Neuronal stem cell (in vitro differentiated cells): ENCODE data around the gene LANCL3.
"Not testable (repeated sequence)": the region's sequence is repeated elsewhere in the genome, so short reads cannot be mapped to it uniquely, and the experiment has no call there.

Source experiments
- DNase-seq: peaks from one replicate; pipeline ENCODE4 v3.0.0-alpha.2; 2013; ENCODE audit warnings: low spot score
- H2AFZ ChIP-seq: one replicate; pipeline ENCODE4 v1.6.1; 2013; ENCODE audit warnings: mild to moderate bottlenecking, low read length, inconsistent platforms
- H2AK5ac ChIP-seq: 2 replicates; pipeline ENCODE4 v1.6.1; 2013; ENCODE audit warnings: low read depth, mild to moderate bottlenecking, inconsistent platforms, low read length, moderate library complexity, mixed read lengths
- H2BK120ac ChIP-seq: 2 replicates; pipeline ENCODE4 v1.6.1; 2013; ENCODE audit warnings: low read depth, mild to moderate bottlenecking, inconsistent platforms, low read length, moderate library complexity, mixed read lengths
- H2BK12ac ChIP-seq: one replicate; pipeline ENCODE4 v1.6.1; 2013; ENCODE audit warnings: low read length, inconsistent platforms
- H2BK15ac ChIP-seq: 2 replicates; pipeline ENCODE4 v1.6.1; 2013; ENCODE audit warnings: mild to moderate bottlenecking, low read length, inconsistent platforms, mixed read lengths
- H2BK5ac ChIP-seq: one replicate; pipeline ENCODE4 v1.6.1; 2013; ENCODE audit warnings: inconsistent platforms, mild to moderate bottlenecking, low read length, moderate library complexity
- H3K14ac ChIP-seq: one replicate; pipeline ENCODE4 v1.6.1; 2013; ENCODE audit warnings: low read length, inconsistent platforms
- H3K18ac ChIP-seq: 2 replicates; pipeline ENCODE4 v1.6.1; 2013; ENCODE audit warnings: low read length, inconsistent platforms
- H3K23ac ChIP-seq: 2 replicates; pipeline ENCODE4 v1.6.1; 2013; ENCODE audit warnings: low read depth, mild to moderate bottlenecking, mixed read lengths, low read length, inconsistent platforms; ENCODE audit not compliant: poor library complexity
- H3K27ac ChIP-seq: replicated peaks from 3 replicates; pipeline ENCODE4 v1.5.1; 2013; ENCODE audit warnings: low read length, inconsistent platforms
- H3K27me3 ChIP-seq, 3 experiments: 2 replicates each; pipeline ENCODE4 v1.6.1; 2013; ENCODE audit warnings: low read length in 3 of 3, mild to moderate bottlenecking in 2 of 3, inconsistent platforms in 1 of 3, low read depth in 1 of 3, mixed read lengths in 1 of 3, moderate library complexity in 1 of 3; ENCODE audit not compliant: control insufficient read depth in 3 of 3, insufficient read depth in 3 of 3
- H3K36me3 ChIP-seq, 2 donors: replicated peaks in 1 of 2; 2 replicates each; pipeline ENCODE4 v1.6.1; 2013; ENCODE audit warnings: low read length in 2 of 2; ENCODE audit not compliant: control insufficient read depth in 2 of 2, insufficient read depth in 2 of 2
- H3K4ac ChIP-seq: 2 replicates; pipeline ENCODE4 v1.6.1; 2013; ENCODE audit warnings: inconsistent platforms, mild to moderate bottlenecking, low read length, moderate library complexity
- H3K4me1 ChIP-seq, 2 donors: 1 replicate in 1 of 2; 2 replicates in 1 of 2; pipeline ENCODE4 v1.6.1; 2013; ENCODE audit warnings: low read length in 2 of 2, low read depth in 1 of 2; ENCODE audit not compliant: control insufficient read depth in 2 of 2, insufficient read depth in 1 of 2
- H3K4me2 ChIP-seq: one replicate; pipeline ENCODE4 v1.6.1; 2013; ENCODE audit warnings: mild to moderate bottlenecking, low read length, inconsistent platforms; ENCODE audit not compliant: insufficient read depth, poor library complexity, severe bottlenecking
- H3K4me3 ChIP-seq, 2 donors: 2 replicates each; pipeline ENCODE4 v1.5.1; 2013; ENCODE audit warnings: low read length in 2 of 2, mild to moderate bottlenecking in 2 of 2, inconsistent platforms in 1 of 2, moderate library complexity in 1 of 2
- H3K79me1 ChIP-seq: one replicate; pipeline ENCODE4 v1.6.1; 2013; ENCODE audit warnings: low read depth, mild to moderate bottlenecking, inconsistent platforms, low read length, moderate library complexity
- H3K9ac ChIP-seq: one replicate; pipeline ENCODE4 v1.6.1; 2013; ENCODE audit warnings: mild to moderate bottlenecking, low read depth, low read length, inconsistent platforms; ENCODE audit not compliant: poor library complexity
- H3K9me3 ChIP-seq, 2 donors: replicated peaks in 1 of 2; 2 replicates each; pipeline versions ENCODE3 to v1.6.1; 2013; ENCODE audit warnings: low read length in 2 of 2, mild to moderate bottlenecking in 2 of 2, inconsistent platforms in 1 of 2, low read depth in 1 of 2, mixed read lengths in 1 of 2, moderate library complexity in 1 of 2; ENCODE audit not compliant: control insufficient read depth in 2 of 2, insufficient read depth in 1 of 2
- H4K8ac ChIP-seq: one replicate; pipeline ENCODE4 v1.6.1; 2013; ENCODE audit warnings: low read depth, mild to moderate bottlenecking, inconsistent platforms, low read length, moderate library complexity
- H4K91ac ChIP-seq: one replicate; pipeline ENCODE4 v1.6.1; 2013; ENCODE audit warnings: low read length, low read depth, mild to moderate bottlenecking, inconsistent platforms; ENCODE audit not compliant: poor library complexity
- WGBS, 2 donors: extraction: QIAGEN DNeasy Blood & Tissue Kit; methylation state at CpG; one replicate each; pipeline ENCODE4 v1.1.7; 2013; ENCODE audit warnings: missing lambda C conversion rate in 2 of 2, mixed read lengths in 1 of 2; ENCODE audit not compliant: insufficient read length in 2 of 2, insufficient replicate concordance in 1 of 2; ENCODE audit errors: extremely low coverage in 2 of 2; 5-methylcytosine and 5-hydroxymethylcytosine counted together

The LANCL3 gene

GRCh38 chrX:37553476-37553875, 18.0 kb upstream of the LANCL3 start:
- DNase-seq: no peak
- Histone ChIP-seq H2BK120ac (no peak overlapping the region), H2BK12ac (no peak overlapping the region), H3K4me2 (no peak overlapping the region), H3K27me3 (no peaks in the 10 kb centered on the region), H4K91ac (no peak overlapping the region), H3K4me3 (no peak overlapping the region), H3K18ac (no peak overlapping the region), H3K4me1 (no peaks in the 10 kb centered on the region), H2BK5ac (no peak overlapping the region), H3K27ac (no peak overlapping the region), H3K79me1 (no peaks in the 10 kb centered on the region), H3K14ac (no peak overlapping the region), H2AK5ac (no peak overlapping the region), H3K23ac (no peak overlapping the region), H3K9me3 (no peaks in the 10 kb centered on the region), H4K8ac (no peak overlapping the region), H2AFZ (no peak overlapping the region), H2BK15ac (no peak overlapping the region), H3K9ac (no peak overlapping the region), H3K4ac (no peak overlapping the region), H3K36me3 (no peaks in the 10 kb centered on the region)
- WGBS, 2 donors: no CpG with 5 or more reads among the region's 6 CpGs

GRCh38 chrX:37565254-37565653, 6.2 kb upstream of the LANCL3 start:
- H3K9ac ChIP-seq, H3K4ac ChIP-seq, H3K36me3 ChIP-seq, H3K14ac ChIP-seq, H2BK15ac ChIP-seq, H3K4me1 ChIP-seq, H3K79me1 ChIP-seq, H4K91ac ChIP-seq, H3K18ac ChIP-seq, H2BK120ac ChIP-seq, H3K4me3 ChIP-seq, H2AFZ ChIP-seq, H3K4me2 ChIP-seq, H4K8ac ChIP-seq, H3K23ac ChIP-seq, H3K27me3 ChIP-seq, H3K9me3 ChIP-seq, H2AK5ac ChIP-seq, H2BK5ac ChIP-seq, H2BK12ac ChIP-seq, H3K27ac ChIP-seq, DNase-seq: not testable (repeated sequence)
- WGBS, 2 donors: no CpG with 5 or more reads among the region's 2 CpGs

- H4K8ac ChIP-seq, H3K4me2 ChIP-seq, H3K14ac ChIP-seq, H3K4ac ChIP-seq, H3K4me3 ChIP-seq, DNase-seq, H3K27ac ChIP-seq, H3K79me1 ChIP-seq, H2BK15ac ChIP-seq, H3K23ac ChIP-seq, H3K18ac ChIP-seq, H2BK120ac ChIP-seq, H3K9ac ChIP-seq, H3K36me3 ChIP-seq, H4K91ac ChIP-seq, H3K4me1 ChIP-seq, H3K9me3 ChIP-seq, H2AK5ac ChIP-seq, H2BK12ac ChIP-seq, H2BK5ac ChIP-seq, H2AFZ ChIP-seq: not testable (repeated sequence)
- peaks cover 0 to 13% (median 6%) of the 10 kb centered on the region in 3 experiments for H3K27me3 ChIP-seq
- no CpG with 5 or more reads among the region's 1 CpG for WGBS, 2 donors
Measured at GRCh38 chrX:37570349-37570748, 1.1 kb upstream of the LANCL3 start.

GRCh38 chrX:37572108-37572587, 687 bp downstream of the LANCL3 start:
- H3K36me3 ChIP-seq, H2AK5ac ChIP-seq, H3K14ac ChIP-seq, H3K23ac ChIP-seq, H4K91ac ChIP-seq, H3K4me1 ChIP-seq, H2BK5ac ChIP-seq, DNase-seq, H3K9me3 ChIP-seq, H2AFZ ChIP-seq, H4K8ac ChIP-seq, H2BK120ac ChIP-seq, H3K4ac ChIP-seq, H3K9ac ChIP-seq, H3K27ac ChIP-seq, H3K79me1 ChIP-seq, H3K18ac ChIP-seq, H2BK15ac ChIP-seq, H2BK12ac ChIP-seq: not testable (repeated sequence)
- Histone ChIP-seq H3K4me2 (peak overlapping the region; percentile 49), H3K27me3 (peaks cover 0 to 13% (median 6%) of the 10 kb centered on the region in 3 experiments), H3K4me3 (peak overlapping the region in 1 of 2 donors; percentile 71)
- WGBS, 2 donors: no CpG with 5 or more reads among the region's 61 CpGs
